SK-N-SH (cell line): Measurements from ENCODE around the gene FOXF1. TPM values are rescaled to one million over a fixed set of nuclear protein-coding genes. Genes with fewer than 3 reads are reported as not detected.

Experiments
- CTCF ChIA-PET: fragments of 300-600, 350-600 bp; formaldehyde crosslinking; extraction: SDS; loops from one replicate; lab custom pipeline; 2021; lab: Yijun Ruan, JAX
- POLR2A ChIA-PET: fragments of 350-600 bp; sonication (Branson Sonifier 250); formaldehyde crosslinking; extraction: SDS; loops from one replicate; lab custom pipeline; 2020; ENCODE audit warnings: antibody characterized with exemption, inconsistent platforms; lab: Yijun Ruan, JAX
- DNase-seq: peaks from one replicate; pipeline ENCODE4 v3.0.0; 2012
- H2AFZ ChIP-seq: fragments of 200-600 bp; sonication (generic); 2 replicates; pipeline ENCODE4 v1.8.1; 2016; ENCODE audit warnings: antibody characterized with exemption, mild to moderate bottlenecking, low read depth
- H3F3A ChIP-seq: fragments of 200-600 bp; sonication (generic); replicated peaks from 2 replicates; pipeline ENCODE3; 2016; ENCODE audit warnings: antibody characterized with exemption, mild to moderate bottlenecking; ENCODE audit not compliant: insufficient read depth
- H3K27ac ChIP-seq, 2 experiments: fragments of 200-500 bp in 1 of 2; fragments of 200-600 bp in 1 of 2; sonication (Bioruptor generic) in 1 of 2; sonication (generic), shearing (Covaris generic) in 1 of 2; 2 replicates each; pipeline versions ENCODE4 v1.5.1 to v1.6.1; 2014 to 2016; ENCODE audit warnings: low read depth in 2 of 2, inconsistent platforms in 1 of 2, low read length in 1 of 2, mild to moderate bottlenecking in 1 of 2, mixed read lengths in 1 of 2
- H3K27me3 ChIP-seq: fragments of 200-600 bp; sonication (generic), shearing (Covaris generic); 2 replicates; pipeline ENCODE4 v1.6.1; 2016; ENCODE audit warnings: mixed run types; ENCODE audit not compliant: insufficient read depth
- H3K36me3 ChIP-seq, 2 experiments: fragments of 200-500 bp in 1 of 2; fragments of 200-600 bp in 1 of 2; sonication (Bioruptor generic) in 1 of 2; sonication (generic) in 1 of 2; replicated peaks in 1 of 2; 2 replicates each; pipeline versions ENCODE3 to v1.5.1; 2014 to 2016; ENCODE audit warnings: low read length in 1 of 2, mild to moderate bottlenecking in 1 of 2; ENCODE audit not compliant: insufficient read depth in 2 of 2, control insufficient read depth in 1 of 2
- H3K4me1 ChIP-seq, 2 experiments: fragments of 200-500 bp in 1 of 2; fragments of 200-600 bp in 1 of 2; sonication (Bioruptor generic) in 1 of 2; sonication (generic), shearing (Covaris generic) in 1 of 2; 2 replicates each; pipeline versions ENCODE4 v1.5.1 to v1.6.1; 2014 to 2016; ENCODE audit warnings: low read depth in 1 of 2, low read length in 1 of 2, mixed run types in 1 of 2; ENCODE audit not compliant: insufficient read depth in 2 of 2, control insufficient read depth in 1 of 2
- H3K4me2 ChIP-seq: fragments of 200-600 bp; sonication (generic), shearing (Covaris generic); 2 replicates; pipeline ENCODE4 v1.6.1; 2017; ENCODE audit warnings: mixed run types
- H3K4me3 ChIP-seq, 2 experiments: fragments of 200-500 bp in 1 of 2; fragments of 200-600 bp in 1 of 2; sonication (Bioruptor generic) in 1 of 2; sonication (generic), shearing (Covaris generic) in 1 of 2; 2 replicates each; pipeline versions ENCODE4 v1.5.1 to v1.8.1; 2014 to 2016; ENCODE audit warnings: low read depth in 2 of 2, inconsistent platforms in 1 of 2, low read length in 1 of 2, mild to moderate bottlenecking in 1 of 2, mixed read lengths in 1 of 2, moderate library complexity in 1 of 2
- H3K79me2 ChIP-seq: fragments of 200-600 bp; sonication (generic); 2 replicates; pipeline ENCODE4 v1.8.1; 2017; ENCODE audit warnings: mild to moderate bottlenecking; ENCODE audit not compliant: insufficient read depth
- H3K9ac ChIP-seq: fragments of 200-600 bp; sonication (generic); 2 replicates; pipeline ENCODE4 v1.6.1; 2017; ENCODE audit warnings: mixed run types
- H3K9me2 ChIP-seq: fragments of 200-600 bp; sonication (generic); 2 replicates; pipeline ENCODE4 v1.6.1; 2017; ENCODE audit warnings: mixed run types
- H3K9me3 ChIP-seq: fragments of 200-600 bp; sonication (generic); 2 replicates; pipeline ENCODE4 v1.6.1; 2017; ENCODE audit warnings: mixed run types, mild to moderate bottlenecking, moderate library complexity
- H4K20me1 ChIP-seq: fragments of 200-600 bp; sonication (generic); 2 replicates; pipeline ENCODE4 v1.6.1; 2017; ENCODE audit warnings: mild to moderate bottlenecking, mixed run types; ENCODE audit not compliant: insufficient read depth
- EP300 ChIP-seq, 2 experiments: IDR thresholded peaks; 2 replicates each; pipeline versions ENCODE4 v1.4.0 to v1.6.1; 2012; ENCODE audit warnings: borderline replicate concordance in 1 of 2, low read depth in 1 of 2, low read length in 1 of 2
- EZH2phosphoT487 ChIP-seq: fragments of 200-600 bp; sonication (generic); IDR thresholded peaks from 2 replicates; pipeline ENCODE4 v1.6.1; 2017; ENCODE audit warnings: low read depth, mixed run types, mild to moderate bottlenecking, antibody characterized with exemption, moderate library complexity, borderline replicate concordance
- FOSL2 ChIP-seq: IDR thresholded peaks from 2 replicates; pipeline ENCODE4 v1.4.0; 2012; ENCODE audit warnings: low read depth, mild to moderate bottlenecking, moderate library complexity, borderline replicate concordance
- FOXJ3 ChIP-seq: sonication (generic); formaldehyde crosslinking; IDR thresholded peaks from 2 replicates; pipeline ENCODE4 v1.5.1; 2020; ENCODE audit warnings: mild to moderate bottlenecking, missing genetic modification reagents
- IRF3 ChIP-seq: fragments of 150-350 bp; IDR thresholded peaks from 2 replicates; pipeline ENCODE4 v1.6.1; 2016; ENCODE audit warnings: mild to moderate bottlenecking, low read depth, low read length
- JUND ChIP-seq: IDR thresholded peaks from 2 replicates; pipeline ENCODE4 v1.4.0; 2012
- MEF2A ChIP-seq: IDR thresholded peaks from 2 replicates; pipeline ENCODE4 v1.4.0; 2012; ENCODE audit warnings: low read depth, borderline replicate concordance
- MXI1 ChIP-seq: IDR thresholded peaks from 2 replicates; pipeline ENCODE4 v1.6.1; 2012; ENCODE audit warnings: mild to moderate bottlenecking, low read depth, low read length, improper control_type of control experiment
- NRF1 ChIP-seq: IDR thresholded peaks from 2 replicates; pipeline ENCODE4 v1.6.1; 2012; ENCODE audit warnings: low read depth, mild to moderate bottlenecking, low read length
- POLR2AphosphoS5 ChIP-seq: IDR thresholded peaks from 2 replicates; pipeline ENCODE4 v1.6.1; 2012; ENCODE audit warnings: low read depth, low read length
- RCOR1 ChIP-seq: fragments of 150-350 bp; IDR thresholded peaks from 2 replicates; pipeline ENCODE4 v1.6.1; 2017; ENCODE audit warnings: antibody characterized with exemption, low read length
- REST ChIP-seq: IDR thresholded peaks from 2 replicates; pipeline ENCODE4 v1.6.1; 2012; ENCODE audit warnings: mild to moderate bottlenecking, low read depth, low read length, moderate library complexity
- SMC3 ChIP-seq: IDR thresholded peaks from 2 replicates; pipeline ENCODE4 v1.6.1; 2012; ENCODE audit warnings: low read depth, low read length, improper control_type of control experiment
- USF2 ChIP-seq: fragments of 150-350 bp; IDR thresholded peaks from 2 replicates; pipeline ENCODE4 v1.6.1; 2017; ENCODE audit warnings: antibody characterized with exemption, low read length, low read depth, borderline replicate concordance
- YY1 ChIP-seq: IDR thresholded peaks from 2 replicates; pipeline ENCODE4 v1.4.0; 2012; ENCODE audit warnings: low read depth, mild to moderate bottlenecking
- ZBTB33 ChIP-seq: IDR thresholded peaks from 2 replicates; pipeline ENCODE4 v1.4.0; 2012; ENCODE audit warnings: low read depth, borderline replicate concordance
- WGBS: methylation state at CpG from one replicate; pipeline ENCODE4 v1.1.6; 2017; ENCODE audit warnings: low lambda C conversion rate; 5-methylcytosine and 5-hydroxymethylcytosine counted together
- polyA plus RNA-seq, 3 experiments: library from polyadenylated mRNA; depleted of rRNA; stranded (reverse); fragments of >200 nt; gene quantifications; 2 replicates each; pipeline ENCODE4 v1.2.3, GENCODE V29; 2012

Gene FOXF1
- polyA plus RNA-seq, 1 of the 3 experiments (the other 2 are of a cell fraction): 0.02 TPM

- DNase-seq: no peak
- H2AFZ ChIP-seq: no peak overlapping the region
- H3K9me2 ChIP-seq: no peaks in the 10 kb centered on the region
- no peaks in the 10 kb centered on the region for H4K20me1 ChIP-seq
- H3K36me3 ChIP-seq: peaks cover 0 to 3% of the 10 kb centered on the region in 2 experiments
- no peaks in the 10 kb centered on the region; the same call in 1 of the 2 replicates for H3K27me3 ChIP-seq
- no peaks in the 10 kb centered on the region for H3K9me3 ChIP-seq
- H3K79me2 ChIP-seq: no peaks in the 10 kb centered on the region
- no peak overlapping the region for H3K9ac ChIP-seq
- ChIA-PET POLR2A (no interaction called here), CTCF (interaction anchor here (1.9 to 4.4 kb wide), 2 partner anchors 12 to 710 kb away, joined by 4 to 48 read pairs; no protein-coding TSS in a partner anchor)
- TF ChIP-seq USF2 (no peak), FOSL2 (no peak), SMC3 (no peak), ZBTB33 (no peak), NRF1 (no peak), RCOR1 (no peak), MEF2A (no peak), FOXJ3 (CRISPR knock-in tag) (no peak)
- H3F3A ChIP-seq: no peaks in the 10 kb centered on the region
- no peaks in the 10 kb centered on the region for H3K4me1 ChIP-seq
- no peak overlapping the region for H3K4me2 ChIP-seq
- no peak overlapping the region for H3K4me3 ChIP-seq
- 84% methylated on average over 6 of the region's 7 CpGs for WGBS
- H3K27ac ChIP-seq: no peak overlapping the region
These were observed 20.8 kb downstream of the FOXF1 start for GRCh38 chr16:86531191-86531545.

GRCh38 chr16:86531641-86532525 is 21.6 kb downstream of the FOXF1 start:
- no peak overlapping the region for H3K4me2 ChIP-seq
- H3K36me3 ChIP-seq: peaks cover under 1 to 7% of the 10 kb centered on the region in 2 experiments
- no peak overlapping the region for H3K9ac ChIP-seq
- DNase-seq: no peak
- ChIA-PET CTCF (interaction anchor here (0.8 to 4.4 kb wide), 3 partner anchors 13 to 710 kb away, joined by 4 to 48 read pairs (median 4); no protein-coding TSS in a partner anchor), POLR2A (no interaction called here)
- H3K27me3 ChIP-seq: no peaks in the 10 kb centered on the region; the same call in 1 of the 2 replicates
- H3F3A ChIP-seq: no peaks in the 10 kb centered on the region
- TF ChIP-seq USF2 (no peak), EP300 (IDR thresholded peaks at IDR 0.05; ENCODE audit: borderline replicate concordance in 1 of 2, low read depth in 1 of 2, low read length in 1 of 2) (no peak), MXI1 (no peak), REST (no peak), POLR2AphosphoS5 (no peak), JUND (no peak), IRF3 (no peak), MEF2A (no peak), EZH2phosphoT487 (no peak), YY1 (no peak)
- no peaks in the 10 kb centered on the region for H4K20me1 ChIP-seq
- 90% methylated on average over 11 of the region's 49 CpGs for WGBS
- no peaks in the 10 kb centered on the region for H3K9me2 ChIP-seq
- no peaks in the 10 kb centered on the region for H3K9me3 ChIP-seq
- no peak overlapping the region for H3K4me3 ChIP-seq
- H2AFZ ChIP-seq: no peak overlapping the region
- no peak overlapping the region for H3K27ac ChIP-seq
- H3K4me1 ChIP-seq: no peaks in the 10 kb centered on the region
- no peaks in the 10 kb centered on the region for H3K79me2 ChIP-seq
